Gastrocnemius medialis (tissue), 4 donors: Measurements from ENCODE around the gene CNOT4.

Experiments used
- CTCF ChIP-seq, 5 experiments: fragments of 450-650 bp in 3 of 5; fragments of 200-600 bp in 2 of 5; sonication (generic) in 2 of 5; IDR thresholded peaks in 4 of 5; conservative IDR thresholded peaks in 1 of 5; 1 replicate in 4 of 5; 2 replicates in 1 of 5; pipeline ENCODE4 v1.5.1; 2016 to 2019; ENCODE audit warnings: antibody characterized with exemption in 5 of 5, mild to moderate bottlenecking in 3 of 5, moderate library complexity in 3 of 5
- POLR2A ChIP-seq, 2 donors: fragments of 450-650 bp; IDR thresholded peaks; one replicate each; pipeline ENCODE4 v1.6.1; 2017; ENCODE audit warnings: antibody characterized with exemption in 2 of 2, mild to moderate bottlenecking in 2 of 2, moderate library complexity in 2 of 2

GRCh38 chr7:135334830-135335543, 174.9 kb downstream of the CNOT4 start:
- TF ChIP-seq CTCF (IDR thresholded peaks at IDR 0.05 in 4 of 5, conservative IDR thresholded peaks at IDR 0.05 in 1 of 5) (no peak), POLR2A (IDR thresholded peaks at IDR 0.05) (no peak)
